Glutamatergic neuron (in vitro differentiated cells): Measurements from ENCODE around the gene IFT81. TPM values are rescaled to one million over a fixed set of nuclear protein-coding genes. Genes with fewer than 3 reads are reported as not detected.
A peak's percentile ranks its signal among the peaks of the same experiment; 100 is the strongest.
"Not testable (repeated sequence)": the region's sequence is repeated elsewhere in the genome, so short reads cannot be mapped to it uniquely, and the experiment has no call there.

Source experiments
- DNase-seq: peaks from one replicate; pipeline ENCODE4 v3.0.0; 2022
- H3K27ac Mint-ChIP-seq: one replicate; pipeline ENCODE4 v1.8.0; 2020; ENCODE audit warnings: mild to moderate bottlenecking, mixed read lengths, inconsistent platforms; ENCODE audit not compliant: unreplicated experiment
- H3K27me3 Mint-ChIP-seq: one replicate; pipeline ENCODE4 v1.8.0; 2020; ENCODE audit warnings: mild to moderate bottlenecking, moderate library complexity, mixed read lengths, inconsistent platforms; ENCODE audit not compliant: unreplicated experiment
- H3K36me3 Mint-ChIP-seq: one replicate; pipeline ENCODE4 v1.8.0; 2020; ENCODE audit warnings: mild to moderate bottlenecking, mixed read lengths, inconsistent platforms; ENCODE audit not compliant: unreplicated experiment
- H3K4me1 Mint-ChIP-seq: one replicate; pipeline ENCODE4 v1.8.0; 2020; ENCODE audit warnings: mild to moderate bottlenecking, low read depth, mixed read lengths, inconsistent platforms; ENCODE audit not compliant: unreplicated experiment
- H3K4me3 Mint-ChIP-seq: one replicate; pipeline ENCODE4 v1.8.0; 2020; ENCODE audit warnings: mild to moderate bottlenecking, mixed read lengths, inconsistent platforms; ENCODE audit not compliant: unreplicated experiment
- H3K9me3 Mint-ChIP-seq: one replicate; pipeline ENCODE4 v1.8.0; 2020; ENCODE audit warnings: mild to moderate bottlenecking, moderate library complexity, mixed read lengths, inconsistent platforms; ENCODE audit not compliant: unreplicated experiment
- total RNA-seq: library from RNA; stranded (reverse); fragmentation: NEBNext Ultra II Directional; extraction: Animal tissue kit (Norgen Biotek cat#: 25700); gene quantifications from one replicate; pipeline ENCODE4 v1.2.1, GENCODE V29; 2021; ENCODE audit not compliant: unreplicated experiment
- TF ChIP-seq, protein P1 (sequence below): fragments of 200-600 bp; sonication (generic); IDR thresholded peaks from one replicate; pipeline ENCODE4 v1.5.0; 2021; ENCODE audit not compliant: partially characterized antibody, unreplicated experiment

IFT81 gene
- total RNA-seq, 1 donor from 2014 or later = 27.6 TPM

GRCh38 chr12:110199339-110200123 is 75.4 kb downstream of the IFT81 start:
- DNase-seq = no peak
- Mint-ChIP-seq H3K9me3 (peaks cover 3% of the 10 kb centered on the region), H3K36me3 (peaks cover 6% of the 10 kb centered on the region), H3K4me3 (peak overlapping the region; percentile 53), H3K27me3 (no peaks in the 10 kb centered on the region), H3K4me1 (peaks cover 6% of the 10 kb centered on the region), H3K27ac (no peak overlapping the region)
- TF ChIP-seq, protein P1, sequence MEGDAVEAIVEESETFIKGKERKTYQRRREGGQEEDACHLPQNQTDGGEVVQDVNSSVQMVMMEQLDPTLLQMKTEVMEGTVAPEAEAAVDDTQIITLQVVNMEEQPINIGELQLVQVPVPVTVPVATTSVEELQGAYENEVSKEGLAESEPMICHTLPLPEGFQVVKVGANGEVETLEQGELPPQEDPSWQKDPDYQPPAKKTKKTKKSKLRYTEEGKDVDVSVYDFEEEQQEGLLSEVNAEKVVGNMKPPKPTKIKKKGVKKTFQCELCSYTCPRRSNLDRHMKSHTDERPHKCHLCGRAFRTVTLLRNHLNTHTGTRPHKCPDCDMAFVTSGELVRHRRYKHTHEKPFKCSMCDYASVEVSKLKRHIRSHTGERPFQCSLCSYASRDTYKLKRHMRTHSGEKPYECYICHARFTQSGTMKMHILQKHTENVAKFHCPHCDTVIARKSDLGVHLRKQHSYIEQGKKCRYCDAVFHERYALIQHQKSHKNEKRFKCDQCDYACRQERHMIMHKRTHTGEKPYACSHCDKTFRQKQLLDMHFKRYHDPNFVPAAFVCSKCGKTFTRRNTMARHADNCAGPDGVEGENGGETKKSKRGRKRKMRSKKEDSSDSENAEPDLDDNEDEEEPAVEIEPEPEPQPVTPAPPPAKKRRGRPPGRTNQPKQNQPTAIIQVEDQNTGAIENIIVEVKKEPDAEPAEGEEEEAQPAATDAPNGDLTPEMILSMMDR = no peak

DNA sequence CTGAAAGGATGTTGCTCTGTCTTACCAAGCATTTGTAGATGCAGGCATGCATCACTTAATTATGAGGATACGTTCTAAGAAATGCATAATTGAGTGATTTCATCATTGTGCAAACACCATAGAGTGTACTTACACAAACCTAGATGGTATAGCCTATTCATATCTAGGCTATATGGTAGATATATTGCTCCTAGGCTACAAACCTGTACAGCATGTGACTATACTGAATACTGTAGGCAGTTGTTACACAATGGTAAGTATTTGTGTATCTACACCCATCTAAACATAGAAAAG is 75.9 kb downstream of the IFT81 start:
- H3K27me3 Mint-ChIP-seq = no peaks in the 10 kb centered on the region
- no peak overlapping the region for H3K4me3 Mint-ChIP-seq
- peaks cover 3% of the 10 kb centered on the region for H3K9me3 Mint-ChIP-seq
- no peak overlapping the region for H3K27ac Mint-ChIP-seq
- peaks cover 9% of the 10 kb centered on the region for H3K36me3 Mint-ChIP-seq
- H3K4me1 Mint-ChIP-seq = peaks cover 6% of the 10 kb centered on the region
- DNase-seq = no peak
- TF ChIP-seq, protein P1 = no peak

GRCh38 chr12:110201995-110202394 is 77.8 kb downstream of the IFT81 start:
- no peak for DNase-seq
- peaks cover 9% of the 10 kb centered on the region for H3K36me3 Mint-ChIP-seq
- H3K27me3 Mint-ChIP-seq = no peaks in the 10 kb centered on the region
- TF ChIP-seq, protein P1 = no peak
- H3K4me3 Mint-ChIP-seq = no peak overlapping the region
- H3K9me3 Mint-ChIP-seq = no peaks in the 10 kb centered on the region
- H3K4me1 Mint-ChIP-seq = peaks cover 6% of the 10 kb centered on the region
- H3K27ac Mint-ChIP-seq = no peak overlapping the region

GRCh38 chr12:110203546-110203945 is 79.4 kb downstream of the IFT81 start:
- H3K36me3 Mint-ChIP-seq = peaks cover 9% of the 10 kb centered on the region
- H3K27me3 Mint-ChIP-seq = no peaks in the 10 kb centered on the region
- DNase-seq = no peak
- no peaks in the 10 kb centered on the region for H3K9me3 Mint-ChIP-seq
- H3K4me3 Mint-ChIP-seq = no peak overlapping the region
- peaks cover 6% of the 10 kb centered on the region for H3K4me1 Mint-ChIP-seq
- TF ChIP-seq, protein P1 = no peak
- no peak overlapping the region for H3K27ac Mint-ChIP-seq

DNA sequence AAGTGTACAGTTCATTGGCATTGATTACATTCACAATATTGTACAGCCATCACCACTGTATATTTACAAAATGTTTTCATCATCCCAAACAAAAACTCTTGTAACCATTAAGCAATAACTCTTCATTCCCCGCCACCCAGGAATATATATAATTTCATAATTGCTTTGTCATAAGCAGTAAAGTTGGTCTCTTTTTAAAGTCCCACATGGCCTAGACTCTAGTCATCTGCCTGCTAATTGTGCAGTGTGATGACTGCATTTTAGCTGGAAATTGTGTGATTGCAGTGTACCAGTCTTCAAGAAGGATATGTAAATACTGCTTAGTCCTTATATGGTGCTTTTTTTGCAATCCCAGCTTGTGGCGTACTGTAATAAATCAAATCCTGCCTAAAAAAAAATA is 81.8 kb downstream of the IFT81 start:
- no peak overlapping the region for H3K4me3 Mint-ChIP-seq
- no peak overlapping the region for H3K27ac Mint-ChIP-seq
- DNase-seq = no peak
- H3K4me1 Mint-ChIP-seq = no peaks in the 10 kb centered on the region
- H3K36me3 Mint-ChIP-seq = peaks cover 9% of the 10 kb centered on the region
- no peaks in the 10 kb centered on the region for H3K9me3 Mint-ChIP-seq
- TF ChIP-seq, protein P1 = no peak
- H3K27me3 Mint-ChIP-seq = no peaks in the 10 kb centered on the region

DNA sequence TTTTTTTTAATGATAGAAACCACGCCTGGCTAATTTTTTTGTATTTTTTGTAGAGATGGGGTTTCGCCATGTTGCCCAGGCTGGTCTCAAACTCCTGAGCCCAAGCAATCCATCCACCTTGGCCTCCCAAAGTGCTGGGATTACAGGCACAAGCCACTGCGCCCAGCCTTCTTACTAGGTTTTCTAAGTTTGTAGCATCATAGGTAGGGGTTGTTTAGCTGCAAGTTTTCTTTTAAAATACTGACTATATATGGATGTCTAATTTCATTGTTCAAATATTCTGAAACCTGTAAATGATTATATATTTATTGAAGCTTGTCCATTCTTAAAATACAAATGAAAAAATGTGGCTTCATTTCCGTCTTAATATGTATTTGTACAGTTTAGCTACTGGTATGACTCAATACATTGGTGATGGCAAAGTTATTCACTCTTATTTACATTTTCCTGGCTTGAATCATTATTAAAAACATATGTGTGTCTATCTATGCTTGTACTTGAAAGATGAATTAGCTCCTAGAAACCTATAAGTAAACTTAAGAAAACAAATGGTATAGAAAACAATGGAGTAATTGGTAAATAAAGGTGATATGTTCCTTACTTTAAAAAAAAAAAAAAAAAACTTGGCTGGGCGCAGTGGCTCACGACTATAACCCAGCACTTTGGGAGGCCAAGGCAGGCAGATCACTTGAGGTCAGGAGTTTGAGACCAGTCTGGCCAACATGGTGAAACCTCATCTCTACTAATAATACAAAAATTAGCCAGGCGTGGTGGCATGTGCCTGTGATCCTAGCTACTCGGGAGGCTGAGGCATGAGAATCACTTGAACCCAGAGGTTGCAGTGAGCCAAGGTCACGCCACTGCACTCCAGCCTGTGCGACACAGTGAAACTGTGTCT is 87.7 kb downstream of the IFT81 start:
- DNase-seq, H3K4me1 Mint-ChIP-seq, H3K9me3 Mint-ChIP-seq, H3K36me3 Mint-ChIP-seq, H3K27me3 Mint-ChIP-seq, H3K4me3 Mint-ChIP-seq, H3K27ac Mint-ChIP-seq: not testable (repeated sequence)
